ENCODE measurements around the gene SNX20. TPM values are rescaled to one million over a fixed set of nuclear protein-coding genes. Genes with fewer than 3 reads are reported as not detected.
A peak's percentile ranks its signal among the peaks of the same experiment; 100 is the strongest.

SNX20 gene
- total RNA-seq, 1 donor from 2014 or later = 2.2 TPM

DNA sequence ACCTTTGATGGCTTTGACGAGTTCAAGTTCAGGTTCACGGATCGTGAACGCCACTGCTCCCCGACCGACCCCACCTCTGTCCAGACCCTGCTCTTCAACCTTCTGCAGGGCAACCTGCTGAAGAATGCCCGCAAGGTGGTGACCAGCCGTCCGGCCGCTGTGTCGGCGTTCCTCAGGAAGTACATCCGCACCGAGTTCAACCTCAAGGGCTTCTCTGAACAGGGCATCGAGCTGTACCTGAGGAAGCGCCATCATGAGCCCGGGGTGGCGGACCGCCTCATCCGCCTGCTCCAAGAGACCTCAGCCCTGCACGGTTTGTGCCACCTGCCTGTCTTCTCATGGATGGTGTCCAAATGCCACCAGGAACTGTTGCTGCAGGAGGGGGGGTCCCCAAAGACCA lies 29.9 kb upstream of the SNX20 start:
- peaks cover 4% of the 10 kb centered on the region for H3K4me1 ChIP-seq
- intact Hi-C loops (cut with DNase I) = no loop called here
- H3K9me3 ChIP-seq = no peaks in the 10 kb centered on the region
- no peak overlapping the region for H3K27ac ChIP-seq
- no peaks in the 10 kb centered on the region for H3K36me3 ChIP-seq
- TF ChIP-seq POLR2A (IDR thresholded peaks at IDR 0.05) = no peak
- TF ChIP-seq POLR2AphosphoS5 (IDR thresholded peaks at IDR 0.05; ENCODE audit: insufficient read depth in 1 of 2, low read depth in 1 of 2) = no peak
- TF ChIP-seq, protein P1, sequence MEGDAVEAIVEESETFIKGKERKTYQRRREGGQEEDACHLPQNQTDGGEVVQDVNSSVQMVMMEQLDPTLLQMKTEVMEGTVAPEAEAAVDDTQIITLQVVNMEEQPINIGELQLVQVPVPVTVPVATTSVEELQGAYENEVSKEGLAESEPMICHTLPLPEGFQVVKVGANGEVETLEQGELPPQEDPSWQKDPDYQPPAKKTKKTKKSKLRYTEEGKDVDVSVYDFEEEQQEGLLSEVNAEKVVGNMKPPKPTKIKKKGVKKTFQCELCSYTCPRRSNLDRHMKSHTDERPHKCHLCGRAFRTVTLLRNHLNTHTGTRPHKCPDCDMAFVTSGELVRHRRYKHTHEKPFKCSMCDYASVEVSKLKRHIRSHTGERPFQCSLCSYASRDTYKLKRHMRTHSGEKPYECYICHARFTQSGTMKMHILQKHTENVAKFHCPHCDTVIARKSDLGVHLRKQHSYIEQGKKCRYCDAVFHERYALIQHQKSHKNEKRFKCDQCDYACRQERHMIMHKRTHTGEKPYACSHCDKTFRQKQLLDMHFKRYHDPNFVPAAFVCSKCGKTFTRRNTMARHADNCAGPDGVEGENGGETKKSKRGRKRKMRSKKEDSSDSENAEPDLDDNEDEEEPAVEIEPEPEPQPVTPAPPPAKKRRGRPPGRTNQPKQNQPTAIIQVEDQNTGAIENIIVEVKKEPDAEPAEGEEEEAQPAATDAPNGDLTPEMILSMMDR (IDR thresholded peaks at IDR 0.05) = no peak
- H3K4me3 ChIP-seq = no peak overlapping the region
- DNase-seq (ENCODE audit: extremely low spot score in 2 of 2) = no peak
- no peaks in the 10 kb centered on the region for H3K27me3 ChIP-seq

DNA sequence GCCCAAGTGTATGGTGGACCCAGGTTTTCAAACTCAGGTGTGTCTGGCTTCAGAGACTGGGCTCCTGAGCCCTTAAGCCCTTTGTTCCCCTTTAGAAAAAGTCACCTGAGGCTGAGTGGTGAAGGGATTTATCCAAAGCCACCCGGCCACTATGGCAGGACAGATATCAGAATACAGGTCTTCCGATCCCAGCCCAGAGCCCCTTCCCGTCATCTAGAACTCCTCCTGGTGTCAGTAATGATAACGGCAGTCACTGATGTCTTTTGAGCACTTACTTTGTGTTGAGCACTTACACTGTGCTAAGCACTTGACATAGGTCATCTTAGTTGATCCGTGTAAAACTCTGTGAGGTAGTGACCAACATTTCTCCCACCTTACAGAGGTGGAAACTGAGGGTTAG lies 28.9 kb upstream of the SNX20 start:
- no peak overlapping the region for H3K27ac ChIP-seq
- H3K36me3 ChIP-seq = no peaks in the 10 kb centered on the region
- peaks cover 4% of the 10 kb centered on the region for H3K4me1 ChIP-seq
- no peaks in the 10 kb centered on the region for H3K9me3 ChIP-seq
- intact Hi-C loops (cut with DNase I) = no loop called here
- TF ChIP-seq, protein P1 (IDR thresholded peaks at IDR 0.05) = no peak
- no peak for TF ChIP-seq POLR2A (IDR thresholded peaks at IDR 0.05)
- TF ChIP-seq POLR2AphosphoS5 (IDR thresholded peaks at IDR 0.05; ENCODE audit: insufficient read depth in 1 of 2, low read depth in 1 of 2) = no peak
- DNase-seq (ENCODE audit: extremely low spot score in 2 of 2) = peak in 1 of 2 donors; percentile 62
- no peak overlapping the region for H3K4me3 ChIP-seq
- H3K27me3 ChIP-seq = no peaks in the 10 kb centered on the region

DNA sequence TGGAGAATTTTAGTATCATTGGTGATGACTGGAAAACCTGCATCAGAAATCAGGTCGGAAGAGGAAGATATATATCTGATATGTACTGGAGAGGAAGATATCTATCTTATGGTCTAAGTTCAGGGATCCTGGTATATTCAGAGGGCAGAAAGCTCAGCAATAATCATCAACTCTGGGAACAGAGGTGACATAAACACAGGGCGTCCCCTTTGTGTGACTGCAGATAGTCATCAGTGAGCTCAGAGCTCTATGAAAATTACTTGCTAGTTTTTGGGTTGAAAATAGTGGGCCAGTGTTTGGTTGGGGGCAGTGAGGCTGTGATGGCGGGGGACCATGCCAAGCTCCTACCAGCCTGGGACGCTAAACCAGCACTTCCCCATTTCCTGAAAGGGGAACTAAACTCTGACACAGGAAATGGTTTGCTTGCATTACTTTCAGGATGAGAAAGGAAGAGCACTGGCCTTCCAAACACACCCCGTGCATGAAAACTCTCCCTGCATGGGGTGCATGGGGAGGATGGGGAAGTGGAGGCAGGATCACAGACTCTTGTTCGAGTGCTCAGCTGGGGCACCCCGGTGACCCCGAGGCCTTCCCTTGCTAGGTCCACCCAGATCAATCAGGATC lies 28.1 kb upstream of the SNX20 start:
- no peak for DNase-seq (ENCODE audit: extremely low spot score in 2 of 2)
- Histone ChIP-seq H3K9me3 (peaks cover 3% of the 10 kb centered on the region), H3K4me1 (peaks cover 4% of the 10 kb centered on the region), H3K36me3 (no peaks in the 10 kb centered on the region), H3K4me3 (no peak overlapping the region), H3K27me3 (no peaks in the 10 kb centered on the region), H3K27ac (no peak overlapping the region)
- intact Hi-C loops (cut with DNase I) = no loop called here
- TF ChIP-seq, protein P1 (IDR thresholded peaks at IDR 0.05) = no peak
- TF ChIP-seq POLR2AphosphoS5 (IDR thresholded peaks at IDR 0.05; ENCODE audit: insufficient read depth in 1 of 2, low read depth in 1 of 2) = no peak
- no peak for TF ChIP-seq POLR2A (IDR thresholded peaks at IDR 0.05)

DNA sequence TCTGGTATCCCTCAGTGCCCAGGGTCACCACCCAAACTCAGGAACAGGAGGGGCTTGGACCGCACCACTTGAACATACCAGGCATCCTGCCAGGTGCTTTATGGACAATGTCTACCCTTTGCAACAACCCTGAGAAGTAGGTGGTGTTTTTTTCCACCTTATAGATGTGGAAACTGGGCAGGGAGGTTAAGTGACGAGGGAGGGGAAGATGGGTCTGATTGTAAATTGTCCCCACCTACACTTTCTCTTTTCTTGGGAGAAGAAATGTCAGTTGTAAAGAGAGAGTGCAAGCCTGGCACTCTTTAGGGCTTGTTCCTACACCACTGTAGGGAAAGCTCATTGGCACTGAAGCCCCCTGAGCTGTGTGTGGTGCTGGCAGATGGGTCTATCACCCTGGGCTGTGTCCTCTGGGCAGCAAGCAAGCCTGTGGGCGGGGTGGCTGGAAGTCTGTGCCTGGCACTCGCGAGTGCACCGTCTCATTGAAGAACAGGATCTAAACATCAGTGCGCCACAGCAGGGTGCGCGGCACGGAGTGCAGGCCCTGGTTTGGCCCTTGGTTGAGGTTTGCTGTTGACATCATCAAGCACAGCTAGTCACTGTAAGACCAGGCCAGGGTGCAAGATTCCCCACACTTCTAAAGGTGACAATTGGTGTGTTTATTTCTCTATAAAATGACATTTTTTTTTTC lies 27.4 kb upstream of the SNX20 start:
- H3K4me3 ChIP-seq = no peak overlapping the region
- intact Hi-C loops (cut with DNase I) = no loop called here
- TF ChIP-seq POLR2AphosphoS5 (IDR thresholded peaks at IDR 0.05; ENCODE audit: insufficient read depth in 1 of 2, low read depth in 1 of 2) = no peak
- TF ChIP-seq, protein P1 (IDR thresholded peaks at IDR 0.05) = no peak
- TF ChIP-seq POLR2A (IDR thresholded peaks at IDR 0.05) = no peak
- no peaks in the 10 kb centered on the region for H3K27me3 ChIP-seq
- H3K9me3 ChIP-seq = peaks cover 3% of the 10 kb centered on the region
- no peak overlapping the region for H3K27ac ChIP-seq
- H3K4me1 ChIP-seq = peaks cover 4% of the 10 kb centered on the region
- DNase-seq (ENCODE audit: extremely low spot score in 2 of 2) = no peak
- no peaks in the 10 kb centered on the region for H3K36me3 ChIP-seq

DNA sequence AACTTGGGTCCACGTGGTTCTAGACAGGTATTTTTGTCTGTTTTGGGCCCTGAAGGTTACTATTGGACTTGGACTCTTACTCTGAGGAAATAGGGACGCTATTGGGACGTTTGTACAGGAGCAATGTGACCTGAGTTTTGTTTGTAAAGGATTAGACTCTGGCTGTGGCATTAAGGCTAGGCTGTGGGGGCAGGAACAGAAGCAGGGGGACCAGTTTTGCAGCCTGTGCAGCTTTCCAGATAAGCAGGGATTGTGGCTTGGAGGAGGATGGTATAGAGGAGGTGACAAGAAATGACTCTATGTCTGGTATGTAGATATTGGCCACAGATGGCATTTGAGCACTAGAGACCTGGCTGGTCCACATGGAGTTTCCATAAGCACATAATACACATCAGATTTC lies 25.1 kb upstream of the SNX20 start:
- no peak overlapping the region for H3K4me3 ChIP-seq
- intact Hi-C loops (cut with DNase I) = no loop called here
- TF ChIP-seq POLR2A (IDR thresholded peaks at IDR 0.05) = no peak
- TF ChIP-seq, protein P1 (IDR thresholded peaks at IDR 0.05) = no peak
- no peak for TF ChIP-seq POLR2AphosphoS5 (IDR thresholded peaks at IDR 0.05; ENCODE audit: insufficient read depth in 1 of 2, low read depth in 1 of 2)

More for the DNA sequence above, 25.1 kb upstream of the SNX20 start:
- Histone ChIP-seq H3K27me3 (no peaks in the 10 kb centered on the region), H3K9me3 (peaks cover 3% of the 10 kb centered on the region), H3K27ac (no peak overlapping the region), H3K4me1 (peaks cover 4% of the 10 kb centered on the region), H3K36me3 (no peaks in the 10 kb centered on the region)
- DNase-seq (ENCODE audit: extremely low spot score in 2 of 2) = peak in 1 of 2 donors; percentile 80
